ENCODE results near the gene CFAP46.
"Not testable (repeated sequence)": the region's sequence is repeated elsewhere in the genome, so short reads cannot be mapped to it uniquely, and the experiment has no call there.

The CFAP46 gene

DNA sequence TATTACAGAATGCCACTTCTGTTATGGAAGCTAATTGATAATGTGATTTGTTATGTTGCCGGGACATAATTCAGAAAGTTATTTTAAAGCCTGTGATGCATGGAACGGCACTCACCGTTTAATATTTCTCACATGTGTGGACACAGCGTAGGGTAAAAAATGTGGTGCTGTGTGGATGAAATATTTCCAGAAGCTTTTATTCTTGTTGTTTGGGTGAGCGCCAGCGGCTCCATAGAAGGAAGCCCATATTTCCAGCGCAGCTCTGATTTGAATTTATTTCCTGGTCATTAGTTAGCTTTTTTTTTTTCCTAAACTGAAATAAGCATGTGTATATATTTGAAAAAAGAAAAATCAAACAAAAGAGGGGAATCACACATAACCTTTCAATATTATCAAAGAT is 136.3 kb downstream of the CFAP46 start:
- no peak for DNase-seq (ENCODE audit: low spot score)

DNA sequence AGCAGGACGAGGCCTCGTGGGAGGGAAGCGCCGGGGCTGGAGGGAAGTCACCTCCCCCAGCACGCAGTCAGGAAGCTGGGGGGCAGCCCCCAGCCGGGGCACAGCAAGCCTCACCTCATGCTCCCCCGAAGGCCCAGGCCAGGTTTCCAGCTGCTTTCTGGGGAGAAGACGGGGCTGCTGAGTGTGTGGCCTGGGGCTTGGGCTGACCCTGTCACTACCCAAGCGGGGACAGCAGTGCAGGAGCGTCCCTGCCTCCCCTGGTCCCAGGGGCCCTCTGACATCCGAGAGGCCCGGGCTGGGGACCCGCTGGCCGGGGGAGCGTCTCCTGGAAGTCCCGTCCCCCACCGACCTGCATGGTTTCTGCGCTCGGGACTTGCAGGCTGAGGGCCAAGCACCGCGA is 136.8 kb downstream of the CFAP46 start:
- DNase-seq (ENCODE audit: low spot score): no peak

DNA sequence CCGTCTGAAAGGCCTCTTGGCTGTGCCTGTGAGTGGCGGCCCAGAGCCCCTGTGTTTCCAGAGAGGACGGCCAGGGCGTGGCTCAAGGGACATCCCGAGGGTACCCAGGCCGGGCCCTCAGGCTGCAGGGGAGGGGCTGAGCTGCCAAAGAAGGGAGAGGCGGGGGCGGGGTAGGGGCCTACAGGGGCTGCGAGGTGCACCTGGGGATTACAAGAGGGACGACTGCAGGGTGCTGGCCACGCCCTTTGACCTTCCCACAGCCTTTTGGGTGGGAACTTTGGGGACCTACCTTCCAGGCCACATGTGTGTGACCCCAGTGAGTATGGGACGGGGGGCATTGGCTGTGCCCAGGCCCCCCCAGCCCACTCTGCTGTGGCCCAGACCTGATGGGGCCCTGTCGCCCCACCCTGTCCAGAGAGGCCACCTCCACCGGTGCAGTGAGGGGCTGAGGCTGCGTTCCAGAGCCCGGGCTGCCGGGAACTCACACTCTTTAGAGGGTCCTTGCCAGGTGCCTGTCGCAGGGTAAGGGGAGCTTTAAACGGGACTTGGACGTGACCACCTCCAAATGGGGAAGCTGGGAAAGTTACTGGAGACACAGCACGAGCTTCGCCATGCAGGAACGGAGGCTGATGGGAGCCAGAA is 137.5 kb downstream of the CFAP46 start:
- no peak for DNase-seq (ENCODE audit: low spot score)

- DNase-seq (ENCODE audit: low spot score): no peak
Observed at GRCh38 chr10:132804287-132804686, 138.1 kb downstream of the CFAP46 start.

DNA sequence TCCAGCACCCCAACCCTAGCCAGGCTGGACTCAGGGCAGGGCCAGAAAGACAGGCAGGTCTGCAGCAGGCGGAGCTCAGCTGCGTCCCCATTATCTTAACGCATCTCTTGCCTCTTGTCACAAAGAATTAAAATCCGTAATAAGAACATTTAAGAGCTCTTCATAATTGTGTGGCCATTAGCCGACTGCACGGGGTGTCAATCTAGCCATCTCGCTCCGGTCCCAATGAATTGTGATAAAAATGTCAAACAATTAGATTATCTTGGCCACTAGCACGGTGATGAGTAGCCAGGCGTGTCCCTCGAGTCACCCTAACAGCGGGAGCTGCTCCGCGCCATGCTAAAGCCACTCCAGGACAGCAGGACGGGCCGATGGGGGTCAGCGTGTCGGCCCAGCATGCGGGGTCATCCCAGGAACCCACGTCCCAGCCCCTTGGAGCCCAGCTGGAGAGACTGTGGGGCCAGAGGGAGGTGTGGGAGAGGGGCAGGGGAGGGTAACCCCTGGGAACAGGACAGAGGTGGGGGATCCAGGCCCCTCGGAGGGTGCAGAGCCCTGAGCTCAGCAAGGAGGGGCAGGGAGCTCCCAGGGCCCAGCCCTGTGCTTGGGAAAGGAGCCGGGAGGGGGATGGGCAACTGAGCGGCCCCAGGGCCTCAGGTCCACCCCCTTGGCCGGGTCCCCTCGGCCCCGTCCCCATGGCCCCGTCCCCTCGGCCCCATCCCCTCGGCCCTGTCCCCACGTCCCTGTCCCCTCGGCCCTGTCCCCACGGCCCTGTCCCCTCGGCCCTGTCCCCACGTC is 138.8 kb downstream of the CFAP46 start:
- DNase-seq (ENCODE audit: low spot score): no peak

- no peak for DNase-seq (ENCODE audit: low spot score)
Observed at GRCh38 chr10:132802694-132803320, 139.6 kb downstream of the CFAP46 start.

- DNase-seq (ENCODE audit: low spot score): no peak
Observed at GRCh38 chr10:132802048-132802447, 140.3 kb downstream of the CFAP46 start.

GRCh38 chr10:132799865-132800264 is 142.5 kb downstream of the CFAP46 start:
- DNase-seq (ENCODE audit: low spot score): no peak

- no peak for DNase-seq (ENCODE audit: low spot score)
Observed at GRCh38 chr10:132798876-132799275, 143.5 kb downstream of the CFAP46 start.

DNA sequence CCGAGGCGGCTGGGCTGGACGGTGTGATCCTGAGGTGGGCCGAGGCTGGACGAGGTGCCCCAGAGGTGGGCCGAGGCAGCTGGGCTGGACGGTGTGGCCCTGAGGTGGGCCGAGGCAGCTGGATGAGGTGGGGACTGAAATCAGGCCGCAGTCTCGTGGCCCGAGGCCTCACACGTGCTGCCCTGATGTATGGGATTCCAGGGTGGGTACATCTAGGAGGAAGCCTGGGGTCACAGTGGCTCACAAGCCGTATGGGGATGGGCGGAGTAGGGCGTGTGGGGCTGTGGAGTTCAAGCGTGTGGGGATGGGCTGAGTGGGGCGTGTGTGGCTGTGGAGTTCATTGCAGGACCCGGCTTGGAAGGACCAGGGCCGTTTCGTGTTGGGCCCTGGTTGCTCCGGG is 144.0 kb downstream of the CFAP46 start:
- no peak for DNase-seq (ENCODE audit: low spot score)

GRCh38 chr10:132797986-132798385 is 144.4 kb downstream of the CFAP46 start:
- DNase-seq (ENCODE audit: low spot score): not testable (repeated sequence)

- DNase-seq (ENCODE audit: low spot score): no peak
Observed at GRCh38 chr10:132796846-132797245, 145.5 kb downstream of the CFAP46 start.

DNA sequence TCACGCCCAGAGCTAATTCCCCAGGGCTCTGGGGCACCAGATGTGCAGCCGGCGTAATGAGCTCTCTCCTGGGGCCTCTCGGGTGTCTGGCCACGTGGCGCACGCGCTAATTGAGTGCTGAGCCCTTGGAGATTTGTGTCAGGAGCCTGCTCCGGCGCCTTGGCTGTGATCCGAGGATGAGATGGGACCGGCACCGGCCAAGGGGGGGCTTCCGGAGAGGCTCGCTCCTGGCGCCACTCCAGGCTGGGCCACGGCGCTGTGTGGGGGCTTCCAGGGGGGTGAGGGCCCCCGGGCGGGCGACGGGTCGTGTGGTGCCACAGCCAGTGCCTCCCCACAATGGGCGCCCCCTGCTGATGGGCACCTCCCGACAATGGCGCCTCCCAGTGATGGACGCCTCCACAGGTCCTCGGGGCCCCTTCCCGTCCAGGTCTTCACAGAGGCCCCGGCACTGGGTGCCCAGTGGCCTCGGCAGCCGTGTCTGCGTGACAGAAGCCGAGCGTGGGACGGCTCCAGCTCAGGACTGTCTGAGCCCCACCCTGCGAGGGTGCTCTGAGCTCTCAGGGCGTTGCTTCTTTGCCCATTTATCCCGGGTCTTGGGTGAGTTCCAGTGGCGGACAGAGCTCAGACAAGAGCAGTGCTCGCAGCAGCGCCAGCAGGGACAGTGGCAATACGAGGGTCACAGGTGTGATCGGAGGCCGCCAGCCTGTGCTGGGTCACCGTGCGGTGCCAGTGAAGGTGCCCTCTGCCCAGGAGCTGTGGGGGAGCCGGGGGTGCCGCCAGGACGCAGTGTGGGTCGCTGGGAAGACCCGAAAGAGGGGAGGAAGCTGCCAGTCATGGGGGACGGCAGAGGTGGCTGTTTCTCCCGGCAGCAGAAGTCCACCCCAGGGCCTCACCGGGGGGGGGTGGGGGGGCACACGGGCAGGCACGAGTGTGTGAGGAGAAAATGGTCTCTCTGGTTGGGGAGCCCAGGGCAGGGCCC is 148.2 kb downstream of the CFAP46 start:
- DNase-seq (ENCODE audit: low spot score): no peak

DNA sequence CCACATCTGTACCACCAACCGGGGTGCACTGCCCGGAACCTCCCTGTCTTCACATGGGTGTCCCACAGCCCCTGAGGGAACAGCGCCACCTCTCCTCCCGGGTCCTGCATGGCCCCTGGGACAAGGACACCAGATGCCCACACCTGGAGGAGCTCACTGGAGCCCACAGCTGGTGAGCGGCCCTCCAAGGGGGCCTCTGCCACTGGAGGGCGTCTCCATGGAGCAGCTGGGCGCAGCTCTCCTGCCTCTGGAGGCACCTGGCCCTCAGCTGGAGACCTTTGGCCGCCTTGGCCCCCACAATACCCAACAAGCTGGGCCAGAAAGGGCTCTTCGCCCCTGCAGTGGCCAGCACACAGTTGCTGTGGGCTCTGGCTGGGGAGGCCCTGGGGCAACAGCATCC is 149.2 kb downstream of the CFAP46 start:
- DNase-seq (ENCODE audit: low spot score): no peak

DNA sequence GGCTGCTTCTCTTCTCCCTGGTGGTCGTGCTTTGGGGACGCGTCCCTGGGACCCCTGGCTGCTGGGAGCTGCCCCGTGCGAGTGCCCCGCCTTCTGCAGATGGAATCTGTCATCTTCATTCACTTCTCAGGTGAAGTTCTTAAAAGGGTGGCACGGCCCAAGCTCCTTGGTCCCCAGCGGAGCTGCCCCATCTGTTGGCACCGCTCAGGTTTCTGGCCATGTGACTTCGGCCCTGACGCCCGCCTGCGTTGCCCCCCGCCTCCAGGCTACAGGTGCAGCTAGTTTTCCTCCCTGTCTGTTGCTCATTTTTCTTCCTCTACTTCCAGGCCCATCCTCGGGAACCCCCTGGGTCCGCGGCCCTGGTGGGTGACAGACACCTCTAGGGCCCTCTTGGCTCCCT is 149.6 kb downstream of the CFAP46 start:
- DNase-seq (ENCODE audit: low spot score): no peak

DNA sequence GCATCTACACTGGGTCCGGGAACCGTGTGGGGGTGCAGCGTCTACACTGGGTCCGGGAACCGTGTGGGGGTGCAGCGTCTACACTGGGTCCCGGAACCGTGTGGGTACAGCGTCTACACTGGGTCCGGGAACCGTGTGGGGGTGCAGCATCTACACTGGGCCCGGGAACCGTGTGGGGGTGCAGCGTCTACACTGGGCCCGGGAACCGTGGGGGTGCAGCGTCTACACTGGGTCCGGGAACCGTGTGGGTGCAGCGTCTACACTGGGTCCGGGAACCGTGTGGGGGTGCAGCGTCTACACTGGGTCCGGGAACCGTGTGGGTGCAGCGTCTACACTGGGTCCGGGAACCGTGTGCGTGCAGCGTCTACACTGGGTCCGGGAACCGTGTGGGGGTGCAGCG is 150.3 kb downstream of the CFAP46 start:
- not testable (repeated sequence) for DNase-seq (ENCODE audit: low spot score)

GRCh38 chr10:132790934-132791829 is 151.2 kb downstream of the CFAP46 start:
- DNase-seq (ENCODE audit: low spot score): no peak

DNA sequence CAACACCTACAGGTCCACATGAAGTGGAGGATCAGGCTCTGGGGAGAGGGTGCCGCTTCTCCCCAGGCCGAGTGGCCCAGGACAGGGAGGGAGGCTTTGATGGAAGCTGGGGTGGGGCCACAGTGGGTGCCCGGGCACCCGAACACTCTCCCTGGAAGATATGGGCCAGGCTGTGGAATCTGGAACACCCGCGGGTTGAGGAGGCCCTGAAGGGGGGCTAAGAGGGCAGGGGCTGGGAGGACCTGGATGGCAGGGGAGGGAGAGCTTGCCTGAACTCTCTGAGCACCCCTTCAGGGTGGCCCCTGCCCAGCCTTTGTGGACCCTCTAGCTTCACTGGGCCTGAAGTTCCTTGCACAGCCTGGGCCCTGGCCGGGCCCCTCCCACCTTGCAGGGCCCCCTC is 151.9 kb downstream of the CFAP46 start:
- no peak for DNase-seq (ENCODE audit: low spot score)

- no peak for DNase-seq (ENCODE audit: low spot score)
Observed at GRCh38 chr10:132789659-132790148, 152.7 kb downstream of the CFAP46 start.

GRCh38 chr10:132788831-132789219 is 153.5 kb downstream of the CFAP46 start:
- no peak for DNase-seq (ENCODE audit: low spot score)

Data from pons (tissue), 1 donor.